ENCODE measurements around the gene COL15A1.

COL15A1 gene

DNA sequence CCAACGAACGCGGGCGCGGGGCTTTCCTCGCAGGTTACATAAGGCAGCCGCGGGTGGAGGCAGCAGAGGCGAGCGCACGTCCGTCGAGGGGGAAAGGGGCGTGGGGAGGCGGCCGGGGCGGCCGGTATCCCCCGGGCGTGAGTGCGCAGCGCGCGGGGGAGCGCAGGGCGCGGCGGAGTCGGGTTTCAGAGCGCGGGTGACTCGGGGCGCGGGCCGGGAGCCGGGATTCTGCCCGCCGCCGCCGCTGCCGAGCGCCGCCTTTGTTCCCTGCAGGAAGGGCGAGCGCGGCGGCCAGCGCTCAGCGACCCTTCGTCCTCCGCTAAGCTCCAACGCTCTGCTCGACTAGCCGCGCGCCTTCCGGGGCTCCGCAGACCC is at the start of gene COL15A1:
COL15A1 (plus strand) TSS at position 226 of the 375 bp plus-strand sequence. CDS start 155 bp downstream, outside the sequence.
- peak in 1 of 2 donors; percentile 11 for DNase-seq (ENCODE audit: low read depth in 2 of 2)
- no peak for TF ChIP-seq CTCF (IDR thresholded peaks at IDR 0.05; ENCODE audit: low read depth, low read length)
- H3K4me3 ChIP-seq (replicated peaks in 1 of 2; ENCODE audit: low read depth in 2 of 2, low read length in 2 of 2) = peak within 1 kb of the TSS; percentile 30 to 57

- TF ChIP-seq CTCF (IDR thresholded peaks at IDR 0.05; ENCODE audit: low read depth, low read length) = no peak
- H3K4me3 ChIP-seq (replicated peaks in 1 of 2; ENCODE audit: low read depth in 2 of 2, low read length in 2 of 2) = no peak overlapping the region
- DNase-seq (ENCODE audit: low read depth in 2 of 2) = no peak
Measured at GRCh38 chr9:98894171-98894570, 49.5 kb upstream of the COL15A1 start.

DNA sequence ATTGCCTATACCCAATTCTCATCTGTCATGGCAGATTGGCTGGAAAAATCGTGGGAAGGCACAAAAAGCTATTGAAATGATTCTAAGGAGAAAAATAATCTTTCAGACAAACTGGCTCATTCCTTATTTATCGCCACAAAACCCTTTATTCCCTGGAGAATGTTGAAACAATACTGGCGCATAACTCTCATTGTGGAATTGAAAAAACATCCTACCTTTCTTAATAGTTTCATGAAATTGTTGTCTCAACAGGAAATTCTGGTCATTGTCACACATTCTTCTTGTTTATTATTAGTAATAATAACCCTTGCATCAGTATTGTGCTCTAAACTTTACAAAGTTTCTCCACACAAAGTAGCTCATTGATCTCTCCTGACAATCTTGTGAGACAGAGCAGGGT is 48.9 kb upstream of the COL15A1 start:
- TF ChIP-seq CTCF (IDR thresholded peaks at IDR 0.05; ENCODE audit: low read depth, low read length) = no peak
- DNase-seq (ENCODE audit: low read depth in 2 of 2) = peak in 1 of 2 donors; percentile 62

GRCh38 chr9:98896632-98897031 is 47.1 kb upstream of the COL15A1 start:
- no peak for TF ChIP-seq CTCF (IDR thresholded peaks at IDR 0.05; ENCODE audit: low read depth, low read length)
- no peak overlapping the region for H3K4me3 ChIP-seq (replicated peaks in 1 of 2; ENCODE audit: low read depth in 2 of 2, low read length in 2 of 2)
- no peak for DNase-seq (ENCODE audit: low read depth in 2 of 2)

More for the DNA sequence above, 48.9 kb upstream of the COL15A1 start:
- H3K4me3 ChIP-seq (replicated peaks in 1 of 2; ENCODE audit: low read depth in 2 of 2, low read length in 2 of 2) = no peak overlapping the region

GRCh38 chr9:98897745-98898144 is 46.0 kb upstream of the COL15A1 start:
- no peak for TF ChIP-seq CTCF (IDR thresholded peaks at IDR 0.05; ENCODE audit: low read depth, low read length)
- peak; percentile 55 to 85 for DNase-seq (ENCODE audit: low read depth in 2 of 2)
- H3K4me3 ChIP-seq (replicated peaks in 1 of 2; ENCODE audit: low read depth in 2 of 2, low read length in 2 of 2) = no peak overlapping the region

DNA sequence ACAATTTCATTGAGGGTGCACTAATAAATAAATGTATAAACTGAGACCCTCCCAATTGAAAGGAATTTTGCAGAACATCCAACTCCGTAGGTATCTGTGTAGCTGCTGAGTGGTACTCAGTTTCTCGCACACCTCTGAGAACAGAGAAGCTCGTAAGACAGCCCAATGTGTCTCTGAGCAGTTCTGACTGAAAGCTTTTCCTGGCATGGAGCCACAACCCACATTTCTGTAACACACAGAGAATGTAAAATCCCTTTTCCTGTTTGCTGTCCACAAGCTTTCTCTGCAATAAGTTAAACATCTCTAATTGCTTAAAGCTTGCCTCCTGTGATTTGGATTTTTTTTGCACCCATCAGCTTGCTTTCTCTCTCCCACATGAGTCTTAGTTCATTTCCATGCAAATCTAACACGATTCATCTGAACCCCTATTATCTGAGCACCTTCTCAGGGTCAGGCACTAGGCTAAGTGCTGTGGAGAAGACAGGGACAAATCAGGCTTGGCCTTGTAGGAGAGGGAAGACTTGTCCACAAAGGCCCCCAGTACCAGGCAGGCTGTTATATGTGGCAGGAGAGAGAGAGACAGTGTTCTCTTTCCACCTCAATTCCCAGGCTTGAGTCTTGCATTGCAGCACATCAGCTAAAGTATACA is 44.2 kb upstream of the COL15A1 start:
- peak; percentile 84 to 87 for DNase-seq (ENCODE audit: low read depth in 2 of 2)
- TF ChIP-seq CTCF (IDR thresholded peaks at IDR 0.05; ENCODE audit: low read depth, low read length) = no peak

GRCh38 chr9:98900244-98900643 is 43.5 kb upstream of the COL15A1 start:
- TF ChIP-seq CTCF (IDR thresholded peaks at IDR 0.05; ENCODE audit: low read depth, low read length) = no peak
- DNase-seq (ENCODE audit: low read depth in 2 of 2) = no peak

More for the DNA sequence above, 44.2 kb upstream of the COL15A1 start:
- no peak overlapping the region for H3K4me3 ChIP-seq (replicated peaks in 1 of 2; ENCODE audit: low read depth in 2 of 2, low read length in 2 of 2)

More at GRCh38 chr9:98900244-98900643, 43.5 kb upstream of the COL15A1 start:
- no peak overlapping the region for H3K4me3 ChIP-seq (replicated peaks in 1 of 2; ENCODE audit: low read depth in 2 of 2, low read length in 2 of 2)

Measured in cardiac fibroblast (primary cell).